HepG2 (cell line): ENCODE results near the gene METRN. TPM values are rescaled to one million over a fixed set of nuclear protein-coding genes. Genes with fewer than 3 reads are reported as not detected.
A peak's percentile ranks its signal among the peaks of the same experiment; 100 is the strongest.

Experiments used
- FOXK1 ChIP-seq: sonication (generic); formaldehyde crosslinking; IDR thresholded peaks from 2 replicates; pipeline ENCODE4 v1.4.0; 2020; ENCODE audit warnings: low read depth, missing genetic modification reagents, borderline replicate concordance
- GATAD1 ChIP-seq: IDR thresholded peaks from 2 replicates; pipeline ENCODE4 v1.6.1; 2016; ENCODE audit warnings: missing genetic modification reagents, missing compliant biosample characterization
- GRHL1 ChIP-seq: sonication (generic); formaldehyde crosslinking; conservative IDR thresholded peaks from 2 replicates; pipeline ENCODE4 v1.8.0; 2022; ENCODE audit warnings: missing genetic modification reagents
- HMGXB4 ChIP-seq, 2 experiments: sonication (generic) in 1 of 2; formaldehyde crosslinking in 1 of 2; IDR thresholded peaks; 2 replicates each; pipeline versions ENCODE4 v1.4.0 to v1.6.1; 2018 to 2020; ENCODE audit warnings: missing genetic modification reagents in 2 of 2, borderline replicate concordance in 1 of 2, low read depth in 1 of 2, mild to moderate bottlenecking in 1 of 2, missing biosample characterization in 1 of 2
- HOXA9 ChIP-seq: sonication (generic); formaldehyde crosslinking; IDR thresholded peaks from 2 replicates; pipeline ENCODE4 v1.8.1; 2022; ENCODE audit warnings: missing genetic modification reagents, mild to moderate bottlenecking, moderate library complexity, borderline replicate concordance
- MXD4 ChIP-seq: IDR thresholded peaks from 2 replicates; pipeline ENCODE4 v1.6.1; 2016; ENCODE audit warnings: mild to moderate bottlenecking, missing biosample characterization, missing genetic modification reagents
- NR2C2 ChIP-seq: sonication (generic); formaldehyde crosslinking; IDR thresholded peaks from 2 replicates; pipeline ENCODE4 v1.4.0; 2020; ENCODE audit warnings: missing genetic modification reagents, mild to moderate bottlenecking, moderate library complexity, borderline replicate concordance
- PBX2 ChIP-seq: IDR thresholded peaks from 2 replicates; pipeline ENCODE4 v1.6.1; 2016; ENCODE audit warnings: control low read depth
- PHB2 ChIP-seq: fragments of 450-650 bp; IDR thresholded peaks from 2 replicates; pipeline ENCODE4 v1.6.1; 2018; ENCODE audit not compliant: partially characterized antibody
- REST ChIP-seq, 2 experiments: IDR thresholded peaks; 2 replicates each; pipeline ENCODE4 v1.6.1; 2011 to 2012; ENCODE audit warnings: low read length in 2 of 2, borderline replicate concordance in 1 of 2, low read depth in 1 of 2, mild to moderate bottlenecking in 1 of 2, moderate library complexity in 1 of 2
- SRSF4 ChIP-seq: fragments of 200-400 bp; formaldehyde crosslinking; IDR thresholded peaks from one replicate; pipeline ENCODE4 v1.6.1; 2018; ENCODE audit warnings: mild to moderate bottlenecking, low read depth, low read length, moderate library complexity; ENCODE audit not compliant: poor library complexity, severe bottlenecking
- ZNF207 ChIP-seq: fragments of 450-650 bp; IDR thresholded peaks from 2 replicates; pipeline ENCODE4 v1.6.1; 2016; ENCODE audit warnings: antibody characterized with exemption, borderline replicate concordance
- ZNF350 ChIP-seq: sonication (generic); formaldehyde crosslinking; IDR thresholded peaks from 2 replicates; pipeline ENCODE4 v1.4.0; 2020; ENCODE audit warnings: mild to moderate bottlenecking, low read depth, missing genetic modification reagents, borderline replicate concordance
- ZNF687 ChIP-seq: sonication (generic); formaldehyde crosslinking; IDR thresholded peaks from 2 replicates; pipeline ENCODE4 v1.5.1; 2020; ENCODE audit warnings: mild to moderate bottlenecking, missing genetic modification reagents, moderate library complexity
- polyA plus RNA-seq, 8 experiments: library from polyadenylated mRNA; depleted of rRNA in 3 of 8; stranded (reverse) in 7 of 8; unstranded in 1 of 8; fragments of >200 nt; fragmentation: Illumina TruSeq in 4 of 8; extraction: Trizol in 4 of 8; gene quantifications; 2 replicates each; pipeline versions ENCODE4 v1.2.1 to v1.2.3, GENCODE V29; 2011 to 2016; ENCODE audit warnings: low read depth in 4 of 8, missing spikeins in 1 of 8, mixed read lengths in 1 of 8; ENCODE audit not compliant: insufficient read depth in 1 of 8
- total RNA-seq, 5 experiments: library from RNA; depleted of rRNA; stranded (reverse); fragments of >200 nt; fragmentation: Illumina TruSeq; extraction: Trizol; gene quantifications; 2 replicates each; pipeline ENCODE4 v1.2.3, GENCODE V29; 2016; ENCODE audit warnings: low read depth in 1 of 5

Gene METRN
- total and polyA plus RNA-seq, 2 of the 13 experiments (the other 11 are each of a cell fraction or from before 2014, with no cell fraction given), result 25.5 to 46.1 TPM

- peak; percentile 40 for TF ChIP-seq ZNF687
- TF ChIP-seq ZNF350, result no peak
- no peak for TF ChIP-seq SRSF4
- no peak for TF ChIP-seq PBX2 (CRISPR knock-in tag)
- no peak for TF ChIP-seq FOXK1
- no peak for TF ChIP-seq HOXA9 (CRISPR knock-in tag)
- no peak for TF ChIP-seq PHB2
- TF ChIP-seq ZNF207, result no peak
- no peak for TF ChIP-seq MXD4
- TF ChIP-seq HMGXB4 (CRISPR knock-in tag; IDR thresholded peaks at IDR 0.05; ENCODE audit: borderline replicate concordance in 1 of 2, low read depth in 1 of 2), result no peak
- peak; percentile 53; the same call in 1 of the 2 replicates for TF ChIP-seq GATAD1
- no peak for TF ChIP-seq GRHL1 (CRISPR knock-in tag)
- TF ChIP-seq REST (IDR thresholded peaks at IDR 0.05; ENCODE audit: borderline replicate concordance in 1 of 2, low read depth in 1 of 2, low read length in 2 of 2), result no peak
- TF ChIP-seq NR2C2 (CRISPR knock-in tag), result peak; percentile 55
Observed at GRCh38 chr16:739560-740458, 24.9 kb downstream of the METRN start (continued).
